Renal pelvis (tissue), 4 donors: ENCODE data around the gene NUP93. TPM values are rescaled to one million over a fixed set of nuclear protein-coding genes. Genes with fewer than 3 reads are reported as not detected.

Source experiments
- DNase-seq: peaks from one replicate; pipeline ENCODE4 v3.0.0-alpha.2; 2013
- polyA plus RNA-seq, 3 donors: library from polyadenylated mRNA; unstranded; fragments of 120-200 nt; gene quantifications; one replicate each; pipeline ENCODE4 v1.2.1, GENCODE V29; 2013; ENCODE audit not compliant: insufficient read length in 3 of 3

Gene NUP93
- polyA plus RNA-seq, 3 donors: 84.3 to 96.6 (median 89.1) TPM

DNA sequence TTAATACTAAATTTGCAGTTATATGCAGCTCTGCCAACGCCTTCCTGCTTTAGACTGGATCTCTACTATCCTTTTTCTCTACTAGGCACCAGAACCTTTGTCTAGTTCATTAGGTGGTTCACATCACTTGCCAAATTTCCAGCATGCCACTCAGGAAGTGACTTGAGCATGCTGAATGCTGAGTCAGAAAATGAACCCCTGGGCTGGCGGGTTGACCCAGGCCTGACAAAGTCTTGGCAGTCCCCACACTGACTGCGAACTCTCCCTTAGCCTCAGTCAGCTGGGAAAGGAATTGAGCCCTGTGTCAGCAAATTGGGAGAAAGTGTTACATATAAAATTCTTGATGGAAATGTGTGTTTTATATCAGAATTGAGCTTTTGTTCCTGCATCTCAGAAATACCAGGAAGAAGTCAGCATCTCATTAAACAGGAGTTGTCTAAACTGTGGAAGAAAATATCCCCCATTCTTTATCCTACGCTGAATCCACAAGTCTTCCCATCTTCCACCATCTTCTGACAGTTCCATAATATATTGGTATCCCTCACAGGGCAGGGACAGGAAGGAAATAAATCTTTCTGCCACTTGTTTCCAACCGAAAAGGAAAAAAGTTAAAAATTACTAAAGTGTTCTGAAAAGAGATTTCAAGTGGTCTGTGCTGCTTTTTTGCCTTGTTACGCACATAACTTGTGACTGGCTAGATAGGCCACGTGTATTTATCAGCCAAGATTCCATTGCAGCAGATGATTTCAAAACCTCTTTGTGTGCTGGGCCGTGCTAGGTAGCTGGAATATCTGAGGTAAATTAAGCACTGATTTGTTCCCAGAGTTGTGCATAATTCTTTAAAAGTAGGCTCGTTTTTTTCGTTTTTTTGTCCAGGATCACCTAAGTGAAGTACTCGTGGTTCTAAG, 118.4 kb downstream of the NUP93 start:
- DNase-seq: no peak

GRCh38 chr16:56848955-56849689, 119.2 kb downstream of the NUP93 start:
- DNase-seq: no peak

- DNase-seq: no peak
Measured at GRCh38 chr16:56849690-56850680, 120.1 kb downstream of the NUP93 start.

DNA sequence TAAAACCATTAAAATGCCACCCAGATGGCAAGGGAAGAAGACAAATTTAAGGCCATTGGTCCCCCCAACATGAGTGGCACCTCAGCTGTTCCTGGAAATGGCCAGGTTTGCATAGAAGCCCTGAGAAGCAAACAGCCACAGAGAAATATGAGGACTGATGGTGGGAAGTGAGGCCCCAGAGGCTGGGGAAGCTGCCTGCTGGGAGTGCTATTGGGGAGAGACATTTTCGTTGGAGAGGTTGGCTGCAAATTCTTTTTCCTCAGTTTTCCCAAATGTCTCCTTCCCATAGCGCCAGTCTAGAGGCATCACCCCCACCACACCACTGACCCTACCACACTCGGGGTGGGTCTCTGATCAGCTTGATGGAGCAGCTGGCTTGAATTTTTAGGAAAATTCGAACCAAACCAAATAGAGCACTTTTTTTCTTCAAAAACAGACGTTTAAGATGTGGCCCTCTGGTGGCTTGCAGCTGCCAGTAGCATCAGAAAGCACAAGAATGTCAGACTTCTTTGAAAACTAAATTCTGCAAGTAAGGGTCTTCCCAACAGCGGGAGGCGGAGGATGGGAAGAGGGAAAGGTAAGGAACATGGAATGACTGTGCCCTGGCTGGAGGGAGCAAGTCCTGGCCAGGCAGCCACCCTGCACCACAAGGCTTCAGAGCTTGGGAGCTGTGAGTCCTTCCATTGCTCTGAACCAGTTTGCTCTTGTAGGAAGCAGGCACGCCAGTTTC, 121.9 kb downstream of the NUP93 start:
- no peak for DNase-seq

DNA sequence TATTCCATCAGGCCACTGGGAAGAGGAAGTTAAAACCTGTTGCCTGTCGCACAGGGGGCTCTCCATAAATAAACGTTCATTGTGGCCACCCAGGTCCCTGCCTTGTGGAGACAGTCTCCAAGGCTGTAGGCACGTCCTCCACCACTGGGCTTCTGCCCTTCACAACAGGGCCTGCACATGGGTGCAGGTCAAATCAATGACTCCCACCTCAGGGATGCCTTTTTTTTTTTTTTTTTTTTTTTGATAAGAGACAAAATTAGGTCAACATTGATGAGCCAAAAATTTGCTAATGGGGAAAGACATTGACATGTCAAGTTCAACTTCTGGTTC, 122.4 kb downstream of the NUP93 start:
- no peak for DNase-seq

DNA sequence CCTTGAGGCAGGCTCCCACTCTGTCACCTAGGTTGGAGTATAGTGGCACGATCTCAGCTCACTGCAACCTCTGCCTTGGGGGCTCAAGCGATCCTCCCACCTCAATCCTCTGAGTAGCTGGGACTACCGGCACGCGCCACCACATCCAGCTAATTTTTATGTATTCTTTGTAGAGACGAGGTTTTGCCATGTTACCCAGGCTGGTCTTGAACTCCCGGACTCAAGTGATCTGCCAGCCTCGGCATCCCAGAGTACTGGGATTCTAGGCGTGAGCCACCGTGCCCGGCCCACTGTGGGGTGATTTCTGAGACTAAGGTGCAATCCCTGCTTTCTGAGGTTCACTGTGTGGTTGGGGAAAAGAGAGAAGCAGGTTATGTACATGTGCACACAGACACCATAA, 123.0 kb downstream of the NUP93 start:
- DNase-seq: no peak

DNA sequence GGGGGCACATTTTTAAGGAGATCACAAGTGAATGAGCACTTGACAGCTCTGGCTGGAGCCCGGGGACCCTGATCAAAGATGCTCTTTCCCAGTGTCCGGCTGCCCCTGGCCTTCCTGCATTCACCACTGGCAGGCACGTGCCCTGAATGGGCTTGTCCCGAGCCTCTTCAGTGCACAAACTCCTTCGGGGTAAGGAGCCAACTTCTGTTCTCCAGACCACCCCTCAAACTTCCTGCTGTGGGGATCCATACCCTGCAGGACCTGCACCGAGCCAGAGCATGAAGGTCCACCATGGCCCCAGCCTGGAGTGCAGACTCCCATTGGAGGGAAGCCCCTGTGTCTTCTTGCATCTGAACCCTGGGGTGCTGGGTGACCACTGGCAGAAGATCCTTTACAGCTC, 125.3 kb downstream of the NUP93 start:
- no peak for DNase-seq

DNA sequence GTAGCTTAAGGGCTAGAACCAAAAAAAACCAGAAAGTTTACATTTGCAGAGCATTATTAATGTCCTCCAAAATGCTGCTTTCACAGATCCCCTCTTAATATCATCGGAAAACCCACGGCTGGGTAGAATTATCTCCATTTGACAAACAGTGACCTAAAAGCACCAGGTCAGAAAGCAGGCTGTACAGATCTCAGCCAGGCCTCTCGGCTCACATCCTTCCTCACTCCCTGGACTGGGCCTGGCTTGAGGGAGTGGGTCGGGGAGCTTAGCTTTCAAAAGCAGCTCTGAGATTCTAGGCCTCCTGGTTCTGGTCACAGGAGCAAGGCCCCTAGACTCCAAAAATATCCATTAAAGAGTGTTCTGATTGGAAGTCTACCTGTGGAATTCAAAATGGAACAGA, 126.0 kb downstream of the NUP93 start:
- DNase-seq: no peak

DNA sequence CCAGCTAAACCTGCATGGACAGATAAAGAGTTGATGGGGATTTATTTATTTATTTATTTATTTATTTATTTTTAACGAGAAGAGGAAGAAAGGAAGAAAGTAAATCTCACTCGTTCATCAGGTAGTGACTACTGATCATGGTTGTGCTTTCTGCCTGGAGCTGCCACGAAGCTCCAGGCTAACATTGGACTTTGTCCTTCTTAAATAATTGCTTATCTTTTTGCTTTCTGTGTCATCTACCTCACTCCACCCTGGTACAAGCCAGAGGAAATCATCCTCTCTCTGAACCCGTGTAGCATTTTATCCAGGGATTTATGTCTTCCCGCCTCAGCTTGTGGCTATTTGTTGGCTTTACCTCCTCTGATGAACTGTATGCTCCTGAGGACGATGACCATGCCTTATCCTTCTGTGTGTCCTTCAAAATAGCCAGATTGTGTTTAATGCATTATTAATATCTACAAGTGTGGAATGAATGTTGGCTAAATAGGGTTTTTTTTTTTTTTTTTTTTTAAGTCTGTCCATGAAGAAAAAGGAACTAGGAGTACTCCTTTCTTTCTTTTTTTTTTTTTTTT, 127.0 kb downstream of the NUP93 start:
- DNase-seq: no peak

GRCh38 chr16:56858374-56858773, 128.4 kb downstream of the NUP93 start:
- DNase-seq: no peak

GRCh38 chr16:56859636-56860035, 129.7 kb downstream of the NUP93 start:
- no peak for DNase-seq

- no peak for DNase-seq
Measured at GRCh38 chr16:56860226-56861020, 130.5 kb downstream of the NUP93 start.

- DNase-seq: no peak
Measured at GRCh38 chr16:56861092-56861610, 131.2 kb downstream of the NUP93 start.

- no peak for DNase-seq
Measured at GRCh38 chr16:56861756-56862155, 131.8 kb downstream of the NUP93 start.

DNA sequence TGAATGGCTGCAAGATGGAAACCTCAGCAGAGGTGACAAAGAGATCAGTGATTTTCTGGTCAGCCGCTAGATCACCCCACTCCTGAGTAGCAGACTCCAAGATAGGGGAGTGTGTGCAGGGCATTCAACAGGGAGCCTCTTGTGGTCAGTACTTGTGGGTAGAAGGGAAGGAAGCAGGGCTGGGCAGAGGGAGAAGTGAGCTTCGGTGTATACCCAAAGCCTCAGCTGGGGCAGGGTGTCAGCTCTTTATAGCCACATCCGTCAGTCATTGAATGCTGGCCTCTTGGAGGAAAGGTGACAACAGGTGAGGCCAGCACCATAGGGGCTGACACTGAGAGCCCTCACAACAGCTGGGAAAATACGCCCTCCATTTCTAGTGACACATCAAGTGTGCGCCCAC, 132.8 kb downstream of the NUP93 start:
- no peak for DNase-seq

- DNase-seq: no peak
Measured at GRCh38 chr16:56864960-56865359, 135.0 kb downstream of the NUP93 start, which contains the start of gene SLC12A3. SLC12A3 (plus strand) TSS chr16:56865207; CDS start chr16:56865236, 29 bp downstream.

DNA sequence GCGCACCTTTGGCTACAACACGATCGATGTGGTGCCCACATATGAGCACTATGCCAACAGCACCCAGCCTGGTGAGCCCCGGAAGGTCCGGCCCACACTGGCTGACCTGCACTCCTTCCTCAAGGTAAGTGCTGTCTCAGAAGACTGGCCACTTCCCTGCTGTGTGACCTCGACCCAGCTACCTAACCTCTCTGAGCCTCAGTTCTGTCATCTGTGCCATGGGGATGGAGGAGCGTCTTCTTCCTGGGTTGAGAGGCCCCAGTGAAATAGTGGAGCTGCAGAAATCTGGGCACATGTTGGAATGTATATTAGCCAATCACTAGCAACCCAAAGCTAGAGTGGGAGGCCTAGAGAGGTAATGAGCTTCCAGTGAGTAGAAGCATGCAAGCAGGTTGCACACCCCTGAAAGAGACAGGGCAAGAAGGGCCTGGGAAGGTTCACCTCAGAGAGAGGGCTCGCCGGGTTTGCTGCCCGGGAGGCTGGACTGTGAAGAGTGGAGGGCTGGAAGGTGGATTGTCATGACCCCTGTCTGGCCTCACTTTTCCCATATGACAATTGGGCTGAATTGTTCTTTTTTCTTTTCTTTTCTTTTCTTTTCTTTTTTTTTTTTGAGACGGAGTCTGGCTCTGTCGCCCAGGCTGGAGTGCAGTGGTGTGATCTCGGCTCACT, 135.6 kb downstream of the NUP93 start:
- DNase-seq: no peak

- DNase-seq: peak; percentile 67
Measured at GRCh38 chr16:56866955-56867830, 137.3 kb downstream of the NUP93 start.
